Bronchial smooth muscle cell (primary cell): ENCODE results near the gene PRMT3. TPM values are rescaled to one million over a fixed set of nuclear protein-coding genes. Genes with fewer than 3 reads are reported as not detected.

Experiments used
- total RNA-seq: library from RNA; depleted of rRNA; stranded (reverse); fragments of >200 nt; gene quantifications from 2 replicates; pipeline ENCODE4 v1.2.1, GENCODE V29; 2014

The PRMT3 gene
- 10.9 and 12.6 TPM in 2 replicates for total RNA-seq

GRCh38 chr11:20387261-20388095 is at the start of gene PRMT3:
Gene PRMT3 (plus strand): TSS chr11:20387716. CDS start chr11:20387747, 31 bp downstream.

GRCh38 chr11:20363500-20364340 is 23.8 kb upstream of the PRMT3 start, which contains the start of gene HTATIP2:
Gene HTATIP2 (plus strand): TSS chr11:20363714. CDS start chr11:20364238, 524 bp downstream.

Other genes with a start within 250 kb of the PRMT3 start
- not detected in 2 replicates for gene DBX1, start 227.2 kb upstream of the PRMT3 start, total RNA-seq
- gene HTATIP2, start 24.0 kb upstream of the PRMT3 start, total RNA-seq = 33.7 and 45.9 TPM in 2 replicates
- gene SLC6A5, start 211.9 kb downstream of the PRMT3 start, total RNA-seq = not detected in 2 replicates